PC-9 (cell line): ENCODE measurements around the gene LAD1.

Experiments
- CTCF ChIP-seq: fragments of 200-600 bp; sonication (generic); conservative IDR thresholded peaks from 2 replicates; pipeline ENCODE4 v1.6.1; 2017; ENCODE audit warnings: mixed run types, antibody characterized with exemption, mild to moderate bottlenecking, moderate library complexity
- EZH2 ChIP-seq: fragments of 200-600 bp; sonication (generic); IDR thresholded peaks from 2 replicates; pipeline ENCODE4 v1.8.0; 2017; ENCODE audit warnings: antibody characterized with exemption, low read depth

DNA sequence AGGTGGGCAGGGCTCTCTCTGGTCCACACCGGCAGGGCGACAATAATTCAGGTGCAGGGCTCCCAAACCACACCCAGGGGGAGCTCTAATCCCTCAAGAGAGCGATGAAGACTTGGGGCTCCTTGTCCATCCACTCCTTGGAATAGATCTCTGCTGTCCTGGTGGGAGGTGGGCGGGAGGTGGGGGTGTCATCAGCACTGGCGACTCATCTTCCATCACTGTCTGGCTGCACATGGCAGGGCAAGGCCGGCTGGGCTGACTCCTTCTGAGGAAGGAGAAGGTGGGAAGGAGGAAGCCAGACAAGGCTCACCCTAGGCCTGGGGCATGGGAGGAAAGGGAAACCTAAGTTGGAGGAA, 50.9 kb downstream of the LAD1 start:
- TF ChIP-seq EZH2 (no peak), CTCF (peak; percentile 82)
